Nephron (organoid): Measurements from ENCODE around the gene CCPG1.

ENCODE experiments used
- H3K27ac Mint-ChIP-seq, 3 experiments: 2 replicates each; pipeline ENCODE4 v1.8.0; 2020; ENCODE audit warnings: mixed read lengths in 3 of 3, mild to moderate bottlenecking in 2 of 3, moderate library complexity in 1 of 3
- H3K27me3 Mint-ChIP-seq: 2 replicates; pipeline ENCODE4 v1.8.0; 2021; ENCODE audit warnings: low read depth, mild to moderate bottlenecking, moderate library complexity, mixed read lengths
- H3K36me3 Mint-ChIP-seq: 2 replicates; pipeline ENCODE4 v1.8.0; 2020; ENCODE audit warnings: low read depth, mixed read lengths
- H3K4me1 Mint-ChIP-seq: 2 replicates; pipeline ENCODE4 v1.8.0; 2020; ENCODE audit warnings: mixed read lengths
- H3K4me3 Mint-ChIP-seq, 3 experiments: 2 replicates each; pipeline ENCODE4 v1.8.0; 2020; ENCODE audit warnings: mild to moderate bottlenecking in 3 of 3, mixed read lengths in 3 of 3, moderate library complexity in 2 of 3
- H3K9me3 Mint-ChIP-seq: 2 replicates; pipeline ENCODE4 v1.8.0; 2020; ENCODE audit warnings: mixed read lengths
- CTCF ChIP-seq, 3 experiments: fragments of 200-600 bp; sonication (generic); IDR thresholded peaks; one replicate each; pipeline ENCODE4 v1.5.0; 2021; ENCODE audit warnings: antibody characterized with exemption in 3 of 3; ENCODE audit not compliant: unreplicated experiment in 3 of 3

The CCPG1 gene

GRCh38 chr15:55361048-55361447 is 47.1 kb downstream of the CCPG1 start:
- H3K27me3 Mint-ChIP-seq, result no peaks in the 10 kb centered on the region
- H3K4me1 Mint-ChIP-seq, result no peaks in the 10 kb centered on the region
- no peak overlapping the region for H3K4me3 Mint-ChIP-seq
- TF ChIP-seq CTCF (IDR thresholded peaks at IDR 0.05; ENCODE audit: unreplicated experiment in 3 of 3), result no peak
- peaks cover 24% of the 10 kb centered on the region for H3K36me3 Mint-ChIP-seq
- H3K9me3 Mint-ChIP-seq, result no peaks in the 10 kb centered on the region
- no peak overlapping the region for H3K27ac Mint-ChIP-seq

- Mint-ChIP-seq H3K9me3 (no peaks in the 10 kb centered on the region), H3K4me1 (no peaks in the 10 kb centered on the region), H3K36me3 (peaks cover 24% of the 10 kb centered on the region), H3K27me3 (no peaks in the 10 kb centered on the region), H3K4me3 (no peak overlapping the region), H3K27ac (peak overlapping the region; percentile 6 to 30 (median 30))
- TF ChIP-seq CTCF (IDR thresholded peaks at IDR 0.05; ENCODE audit: unreplicated experiment in 3 of 3), result no peak
Observed at GRCh38 chr15:55360256-55360655, 47.9 kb downstream of the CCPG1 start.

GRCh38 chr15:55358471-55358870 is 49.7 kb downstream of the CCPG1 start:
- TF ChIP-seq CTCF (IDR thresholded peaks at IDR 0.05; ENCODE audit: unreplicated experiment in 3 of 3), result no peak
- peaks cover 24% of the 10 kb centered on the region for H3K36me3 Mint-ChIP-seq

GRCh38 chr15:55357774-55358173 is 50.4 kb downstream of the CCPG1 start:
- H3K36me3 Mint-ChIP-seq, result peaks cover 24% of the 10 kb centered on the region
- no peak overlapping the region for H3K4me3 Mint-ChIP-seq
- no peak overlapping the region for H3K27ac Mint-ChIP-seq
- no peaks in the 10 kb centered on the region for H3K4me1 Mint-ChIP-seq
- no peaks in the 10 kb centered on the region for H3K9me3 Mint-ChIP-seq
- TF ChIP-seq CTCF (IDR thresholded peaks at IDR 0.05; ENCODE audit: unreplicated experiment in 3 of 3), result no peak
- no peaks in the 10 kb centered on the region for H3K27me3 Mint-ChIP-seq

More at GRCh38 chr15:55358471-55358870, 49.7 kb downstream of the CCPG1 start:
- H3K9me3 Mint-ChIP-seq, result no peaks in the 10 kb centered on the region
- H3K4me1 Mint-ChIP-seq, result no peaks in the 10 kb centered on the region
- H3K27ac Mint-ChIP-seq, result no peak overlapping the region
- H3K27me3 Mint-ChIP-seq, result no peaks in the 10 kb centered on the region
- no peak overlapping the region for H3K4me3 Mint-ChIP-seq

- Mint-ChIP-seq H3K4me3 (no peak overlapping the region), H3K4me1 (no peaks in the 10 kb centered on the region), H3K9me3 (no peaks in the 10 kb centered on the region), H3K27me3 (no peaks in the 10 kb centered on the region), H3K27ac (no peak overlapping the region), H3K36me3 (peaks cover 20% of the 10 kb centered on the region)
- TF ChIP-seq CTCF (IDR thresholded peaks at IDR 0.05; ENCODE audit: unreplicated experiment in 3 of 3), result no peak
Observed at GRCh38 chr15:55356985-55357585, 51.1 kb downstream of the CCPG1 start.

- no peak for TF ChIP-seq CTCF (IDR thresholded peaks at IDR 0.05; ENCODE audit: unreplicated experiment in 3 of 3)
- Mint-ChIP-seq H3K27ac (peak overlapping the region in 1 of 3 experiments; percentile 54), H3K36me3 (peaks cover 33% of the 10 kb centered on the region), H3K9me3 (no peaks in the 10 kb centered on the region), H3K4me1 (no peaks in the 10 kb centered on the region), H3K4me3 (no peak overlapping the region), H3K27me3 (no peaks in the 10 kb centered on the region)
Observed at GRCh38 chr15:55353025-55353424, 55.1 kb downstream of the CCPG1 start.
